DOHH2 (cell line): ENCODE results near the gene PLCB2.

ENCODE experiments used
- H3F3A ChIP-seq: fragments of 200-600 bp; sonication (generic), shearing (Covaris generic); 2 replicates; pipeline ENCODE4 v1.6.0; 2016; ENCODE audit warnings: antibody characterized with exemption, mild to moderate bottlenecking; ENCODE audit not compliant: control insufficient read depth, insufficient read depth
- H3K27ac ChIP-seq: fragments of 200-600 bp; sonication (generic); 2 replicates; pipeline ENCODE4 v1.5.1; 2014; ENCODE audit warnings: low read depth, mild to moderate bottlenecking, low read length, moderate library complexity
- H3K27me3 ChIP-seq: fragments of 200-600 bp; sonication (generic); 2 replicates; pipeline ENCODE4 v1.6.1; 2014; ENCODE audit warnings: mild to moderate bottlenecking, low read length, mixed read lengths; ENCODE audit not compliant: control insufficient read depth
- H3K36me3 ChIP-seq: fragments of 200-600 bp; sonication (generic); 2 replicates; pipeline ENCODE4 v1.6.1; 2014; ENCODE audit warnings: mild to moderate bottlenecking, low read length, moderate library complexity, mixed read lengths; ENCODE audit not compliant: control insufficient read depth
- H3K4me1 ChIP-seq: fragments of 200-600 bp; sonication (generic); 2 replicates; pipeline ENCODE4 v1.6.1; 2014; ENCODE audit warnings: mild to moderate bottlenecking, low read length, mixed read lengths; ENCODE audit not compliant: control insufficient read depth
- H3K4me2 ChIP-seq: fragments of 200-600 bp; sonication (generic); 2 replicates; pipeline ENCODE4 v1.6.0; 2014; ENCODE audit warnings: mild to moderate bottlenecking, low read length, moderate library complexity
- H3K4me3 ChIP-seq: fragments of 200-600 bp; sonication (generic); 2 replicates; pipeline ENCODE4 v1.5.1; 2014; ENCODE audit warnings: mild to moderate bottlenecking, low read length, mixed read lengths
- H3K79me2 ChIP-seq: fragments of 200-600 bp; sonication (generic); 2 replicates; pipeline ENCODE4 v1.6.1; 2014; ENCODE audit warnings: mild to moderate bottlenecking, low read length, mixed read lengths; ENCODE audit not compliant: control insufficient read depth
- H3K9me2 ChIP-seq: fragments of 200-600 bp; sonication (generic); replicated peaks from 2 replicates; pipeline ENCODE4 v1.6.1; 2014; ENCODE audit warnings: mild to moderate bottlenecking, low read length, mixed read lengths; ENCODE audit not compliant: control insufficient read depth
- H3K9me3 ChIP-seq: fragments of 200-600 bp; sonication (generic); 2 replicates; pipeline ENCODE4 v1.6.1; 2014; ENCODE audit warnings: antibody characterized with exemption, low read length, mixed read lengths; ENCODE audit not compliant: control insufficient read depth, insufficient read depth
- H4K20me1 ChIP-seq: fragments of 200-600 bp; sonication (generic); 2 replicates; pipeline ENCODE4 v1.6.0; 2014; ENCODE audit warnings: low read depth, mild to moderate bottlenecking, antibody characterized with exemption, low read length, moderate library complexity; ENCODE audit not compliant: control insufficient read depth, insufficient read depth
- EZH2phosphoT487 ChIP-seq: fragments of 200-600 bp; sonication (generic); IDR thresholded peaks from 2 replicates; pipeline ENCODE4 v1.6.1; 2017; ENCODE audit warnings: borderline replicate concordance, mild to moderate bottlenecking, antibody characterized with exemption, low read length, moderate library complexity, mixed read lengths
- TF ChIP-seq, protein P1 (sequence below): fragments of 200-600 bp; sonication (generic); IDR thresholded peaks from one replicate; pipeline ENCODE4 v1.5.1; 2014; ENCODE audit warnings: antibody characterized with exemption, mild to moderate bottlenecking, low read depth, low read length; ENCODE audit not compliant: poor library complexity, severe bottlenecking

Gene PLCB2

GRCh38 chr15:40265355-40265754 lies 42.4 kb downstream of the PLCB2 start:
- Histone ChIP-seq H3K27me3 (peaks cover 23% of the 10 kb centered on the region), H3K4me2 (no peak overlapping the region), H3K9me3 (no peaks in the 10 kb centered on the region), H4K20me1 (no peaks in the 10 kb centered on the region), H3K27ac (no peak overlapping the region), H3K4me3 (no peak overlapping the region), H3K9me2 (no peaks in the 10 kb centered on the region), H3F3A (no peaks in the 10 kb centered on the region), H3K36me3 (no peaks in the 10 kb centered on the region), H3K4me1 (no peaks in the 10 kb centered on the region), H3K79me2 (no peaks in the 10 kb centered on the region)
- TF ChIP-seq, protein P1, sequence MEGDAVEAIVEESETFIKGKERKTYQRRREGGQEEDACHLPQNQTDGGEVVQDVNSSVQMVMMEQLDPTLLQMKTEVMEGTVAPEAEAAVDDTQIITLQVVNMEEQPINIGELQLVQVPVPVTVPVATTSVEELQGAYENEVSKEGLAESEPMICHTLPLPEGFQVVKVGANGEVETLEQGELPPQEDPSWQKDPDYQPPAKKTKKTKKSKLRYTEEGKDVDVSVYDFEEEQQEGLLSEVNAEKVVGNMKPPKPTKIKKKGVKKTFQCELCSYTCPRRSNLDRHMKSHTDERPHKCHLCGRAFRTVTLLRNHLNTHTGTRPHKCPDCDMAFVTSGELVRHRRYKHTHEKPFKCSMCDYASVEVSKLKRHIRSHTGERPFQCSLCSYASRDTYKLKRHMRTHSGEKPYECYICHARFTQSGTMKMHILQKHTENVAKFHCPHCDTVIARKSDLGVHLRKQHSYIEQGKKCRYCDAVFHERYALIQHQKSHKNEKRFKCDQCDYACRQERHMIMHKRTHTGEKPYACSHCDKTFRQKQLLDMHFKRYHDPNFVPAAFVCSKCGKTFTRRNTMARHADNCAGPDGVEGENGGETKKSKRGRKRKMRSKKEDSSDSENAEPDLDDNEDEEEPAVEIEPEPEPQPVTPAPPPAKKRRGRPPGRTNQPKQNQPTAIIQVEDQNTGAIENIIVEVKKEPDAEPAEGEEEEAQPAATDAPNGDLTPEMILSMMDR = no peak
- no peak for TF ChIP-seq EZH2phosphoT487

GRCh38 chr15:40264321-40265153 lies 43.2 kb downstream of the PLCB2 start:
- Histone ChIP-seq H3K9me2 (no peaks in the 10 kb centered on the region), H3K36me3 (no peaks in the 10 kb centered on the region), H3K27me3 (peaks cover 24% of the 10 kb centered on the region), H3K79me2 (no peaks in the 10 kb centered on the region), H3K4me2 (no peak overlapping the region), H3K4me3 (no peak overlapping the region), H3F3A (no peaks in the 10 kb centered on the region), H3K4me1 (no peaks in the 10 kb centered on the region), H3K9me3 (no peaks in the 10 kb centered on the region), H3K27ac (no peak overlapping the region), H4K20me1 (no peaks in the 10 kb centered on the region)
- no peak for TF ChIP-seq EZH2phosphoT487
- TF ChIP-seq, protein P1 = no peak

DNA sequence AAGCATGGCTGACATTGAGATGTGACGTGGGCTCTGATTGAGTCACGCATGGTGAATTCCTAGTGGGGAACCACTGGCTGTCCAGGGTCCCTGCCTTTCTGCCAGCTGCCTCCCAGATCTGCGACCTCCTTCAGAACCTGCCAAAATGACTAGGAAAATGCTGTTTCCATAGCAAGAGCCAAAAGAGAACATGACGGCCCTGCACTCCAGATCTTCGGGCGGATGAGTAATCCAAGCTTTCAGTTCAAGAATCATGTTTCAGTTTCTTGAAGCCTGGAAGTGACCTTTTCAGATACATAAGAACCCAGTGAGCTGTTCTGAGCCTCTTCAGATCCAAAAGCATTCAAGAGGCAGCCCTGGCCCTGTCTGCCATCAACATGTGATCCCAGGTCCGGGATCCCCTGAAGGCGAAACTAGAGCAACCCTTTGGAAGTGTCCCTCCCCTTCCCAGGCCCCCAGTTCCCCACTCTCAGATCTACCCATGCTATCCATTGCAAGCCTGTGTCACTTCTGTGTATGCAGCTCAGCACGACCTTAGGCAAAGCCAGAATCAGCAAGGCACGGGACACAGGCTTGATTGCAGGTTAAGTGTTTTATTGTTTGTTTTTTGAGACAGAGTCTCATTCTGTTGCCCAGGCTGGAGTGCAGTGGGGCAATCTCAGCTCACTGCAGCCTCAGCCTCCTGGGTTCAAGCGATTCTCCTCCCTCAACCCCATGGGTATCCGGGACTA lies 44.5 kb downstream of the PLCB2 start:
- H3K4me1 ChIP-seq = no peaks in the 10 kb centered on the region
- H3K4me3 ChIP-seq = no peak overlapping the region
- no peaks in the 10 kb centered on the region for H4K20me1 ChIP-seq
- H3F3A ChIP-seq = no peaks in the 10 kb centered on the region
- no peak overlapping the region for H3K27ac ChIP-seq
- H3K36me3 ChIP-seq = no peaks in the 10 kb centered on the region
- peaks cover 28% of the 10 kb centered on the region for H3K27me3 ChIP-seq
- no peaks in the 10 kb centered on the region for H3K79me2 ChIP-seq
- no peaks in the 10 kb centered on the region for H3K9me3 ChIP-seq
- TF ChIP-seq, protein P1 = no peak
- no peak for TF ChIP-seq EZH2phosphoT487
- no peak overlapping the region for H3K4me2 ChIP-seq
- H3K9me2 ChIP-seq = no peaks in the 10 kb centered on the region
